Upper lobe of left lung (tissue), 6 donors: ENCODE measurements around the gene ILF2. TPM values are rescaled to one million over a fixed set of nuclear protein-coding genes. Genes with fewer than 3 reads are reported as not detected.

Experiments used
- ATAC-seq, 2 donors: fragments of 200-7000 bp; cut with Tn5 transposase; one replicate each; pipeline ENCODE4 v1.9.1; 2022; ENCODE audit warnings: mild to moderate bottlenecking in 2 of 2, moderate library complexity in 2 of 2; ENCODE audit not compliant: low FRiP score in 2 of 2
- DNase-seq, 2 donors: peaks; one replicate each; pipeline ENCODE4 v3.0.0-alpha.2; 2019 to 2020
- H3K27ac ChIP-seq, 4 donors: fragments of 200-600 bp; sonication (generic); one replicate each; pipeline ENCODE4 v1.5.1; 2016 to 2019
- H3K27me3 ChIP-seq, 4 donors: fragments of 200-600 bp; sonication (generic); one replicate each; pipeline ENCODE4 v1.5.1; 2017 to 2019
- H3K36me3 ChIP-seq, 4 donors: fragments of 200-600 bp; sonication (generic); one replicate each; pipeline ENCODE4 v1.5.1; 2016 to 2019
- H3K4me1 ChIP-seq, 4 donors: fragments of 200-600 bp; sonication (generic); one replicate each; pipeline ENCODE4 v1.5.1; 2018 to 2019
- H3K4me3 ChIP-seq, 4 donors: fragments of 200-600 bp; sonication (generic); one replicate each; pipeline ENCODE4 v1.5.1; 2017 to 2019; ENCODE audit warnings: mild to moderate bottlenecking in 2 of 4, moderate library complexity in 1 of 4
- H3K9me3 ChIP-seq, 4 donors: fragments of 200-600 bp; sonication (generic); one replicate each; pipeline ENCODE4 v1.5.1; 2018 to 2019
- CTCF ChIP-seq, 6 experiments: fragments of 450-650 bp in 4 of 6; fragments of 200-600 bp in 2 of 6; sonication (generic) in 2 of 6; IDR thresholded peaks; one replicate each; pipeline ENCODE4 v1.5.1; 2016 to 2019; ENCODE audit warnings: antibody characterized with exemption in 6 of 6
- EP300 ChIP-seq, 4 donors: sonication (generic); formaldehyde crosslinking; IDR thresholded peaks; one replicate each; pipeline ENCODE4 v1.5.1; 2017; ENCODE audit warnings: antibody characterized with exemption in 4 of 4, control low read depth in 2 of 4
- POLR2A ChIP-seq, 4 donors: fragments of 450-650 bp; IDR thresholded peaks; one replicate each; pipeline ENCODE4 v1.5.1; 2016 to 2017; ENCODE audit warnings: antibody characterized with exemption in 4 of 4, mild to moderate bottlenecking in 2 of 4
- POLR2AphosphoS5 ChIP-seq, 2 donors: sonication (generic); formaldehyde crosslinking; IDR thresholded peaks; one replicate each; pipeline ENCODE4 v1.5.1; 2017; ENCODE audit warnings: antibody characterized with exemption in 2 of 2
- WGBS, 2 donors: methylation state at CpG; one replicate each; pipeline ENCODE4 v1.1.5; 2017 to 2018; 5-methylcytosine and 5-hydroxymethylcytosine counted together
- total RNA-seq, 6 donors: library from RNA; depleted of rRNA in 4 of 6; stranded (reverse); fragments of >200 nt in 4 of 6; gene quantifications; one replicate each; pipeline versions ENCODE4 v1.1.0 to v1.2.1, GENCODE V29; 2016 to 2021
- donor health status: DM: no; HTN: no; CAD: no; lungs with moderate emphysema.
- donor health status: DM: no; HTN: yes; CAD: no; lungs with severe emphysema.

ILF2 gene
- total RNA-seq, 6 donors from 2014 or later = 21.0 to 120 (median 75.8) TPM

DNA sequence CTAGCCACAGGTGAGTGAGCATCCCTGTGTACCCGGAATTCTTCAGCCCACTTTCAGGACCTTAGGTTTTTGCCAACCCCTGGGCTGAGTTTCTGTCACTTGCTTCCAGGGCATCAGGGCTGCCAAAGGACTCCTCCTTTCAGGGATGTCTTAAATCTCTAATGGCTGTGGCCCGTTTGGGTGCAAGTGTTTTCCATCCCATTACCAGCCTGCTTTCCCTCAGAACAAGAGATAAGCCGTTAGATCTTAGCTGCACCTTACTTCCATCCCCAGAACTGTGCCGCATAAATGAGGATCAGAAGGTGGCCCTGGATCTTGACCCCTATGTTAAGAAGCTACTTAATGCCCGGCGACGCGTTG is 11.6 kb downstream of the ILF2 start:
- no peak for ATAC-seq
- DNase-seq = no peak
- 35 to 45% methylated on average over 7 to 8 of the region's 8 CpGs for WGBS, 2 donors
- Histone ChIP-seq H3K27me3 (no peaks in the 10 kb centered on the region), H3K27ac (peak overlapping the region; percentile 92 to 99 (median 94)), H3K4me1 (peaks cover 8 to 18% (median 13%) of the 10 kb centered on the region in 4 donors), H3K4me3 (peak overlapping the region; percentile 48 to 95 (median 77)), H3K9me3 (no peaks in the 10 kb centered on the region), H3K36me3 (peaks cover 21 to 37% (median 33%) of the 10 kb centered on the region in 4 donors)
- TF ChIP-seq CTCF (IDR thresholded peaks at IDR 0.05) = no peak
- TF ChIP-seq POLR2A (IDR thresholded peaks at IDR 0.05) = no peak
- TF ChIP-seq EP300 (IDR thresholded peaks at IDR 0.05) = no peak
- no peak for TF ChIP-seq POLR2AphosphoS5 (IDR thresholded peaks at IDR 0.05)

DNA sequence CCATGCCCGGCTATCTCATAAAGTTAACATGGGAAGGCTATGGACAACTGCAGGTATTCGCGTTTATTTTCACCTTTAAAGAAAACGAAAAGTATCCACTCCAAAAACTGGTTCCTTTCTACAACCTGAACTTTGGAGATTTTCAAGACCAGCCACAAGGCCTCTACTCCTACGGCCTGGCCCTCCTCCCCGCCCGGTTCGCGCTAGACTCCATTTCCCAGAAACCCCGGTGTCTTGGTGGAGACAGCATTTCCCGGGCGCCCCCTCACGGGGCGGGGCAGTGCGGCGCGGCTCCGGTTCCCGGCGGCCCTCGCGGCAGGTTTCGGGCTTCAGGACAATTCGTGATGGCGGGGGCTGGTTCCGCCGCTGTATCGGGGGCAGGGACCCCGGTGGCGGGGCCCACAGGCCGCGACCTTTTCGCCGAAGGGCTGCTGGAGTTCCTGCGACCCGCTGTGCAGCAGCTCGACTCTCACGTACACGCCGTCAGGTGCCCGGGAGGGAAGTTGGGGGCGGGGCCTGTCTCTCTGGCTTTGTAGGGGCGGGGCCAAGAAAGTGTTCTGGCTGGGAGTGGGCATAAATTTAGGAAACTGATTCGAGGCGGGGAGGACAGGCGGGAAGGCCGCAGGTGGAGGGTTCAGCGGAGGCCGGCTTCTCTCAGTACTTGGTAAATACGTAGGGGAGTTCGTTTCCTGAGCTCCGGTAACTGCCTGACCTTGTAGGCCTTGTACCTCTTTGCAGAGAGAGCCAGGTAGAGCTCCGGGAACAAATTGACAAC is 12.2 kb downstream of the ILF2 start, which contains the start of gene SNAPIN:
Gene SNAPIN (plus strand): TSS at position 304 of the 775 bp plus-strand sequence. CDS start 41 bp downstream, at position 345.
- peak; percentile 93 to 98 for DNase-seq
- H3K4me1 ChIP-seq = peaks cover 8 to 18% (median 13%) of the 10 kb centered on the region in 4 donors
- H3K9me3 ChIP-seq = no peaks in the 10 kb centered on the region
- 3 to 10% methylated on average over 10 to 51 of the region's 53 CpGs for WGBS, 2 donors
- TF ChIP-seq POLR2A (IDR thresholded peaks at IDR 0.05) = peak in 3 of 4 donors; percentile 35 to 83 (median 47)
- TF ChIP-seq POLR2AphosphoS5 (IDR thresholded peaks at IDR 0.05) = peak; percentile 82 to 83
- TF ChIP-seq CTCF (IDR thresholded peaks at IDR 0.05) = peak in 3 of 6 experiments; percentile 19 to 23 (median 20)
- TF ChIP-seq EP300 (IDR thresholded peaks at IDR 0.05) = peak in 1 of 4 donors; percentile 66
- H3K27me3 ChIP-seq = no peaks in the 10 kb centered on the region
- peak within 1 kb of the TSS; percentile 92 to 99 (median 94) for H3K27ac ChIP-seq
- peak within 1 kb of the TSS; percentile 48 to 95 (median 77) for H3K4me3 ChIP-seq
- H3K36me3 ChIP-seq = peaks cover 15 to 31% (median 29%) of the 10 kb centered on the region in 4 donors
- ATAC-seq = peak; percentile 97 to 99

DNA sequence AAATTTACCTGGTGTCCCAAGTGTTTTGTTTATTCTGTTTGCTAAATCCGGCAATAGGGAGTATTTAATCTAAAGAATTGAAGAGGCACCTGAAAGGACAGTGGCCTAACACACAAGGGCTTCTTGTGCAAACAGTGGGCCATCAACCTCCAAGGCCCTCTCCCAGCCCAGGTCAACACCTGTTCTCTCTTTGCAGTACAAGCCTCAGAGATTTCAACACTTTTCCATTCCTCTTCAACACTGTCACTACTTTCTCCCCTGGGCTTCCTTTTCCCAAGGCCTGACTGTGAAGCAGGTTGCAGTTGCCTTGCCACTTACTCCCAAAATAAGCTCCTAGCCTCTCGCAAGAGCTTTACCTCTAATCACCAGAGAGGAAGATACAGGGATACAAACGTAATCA is 15.5 kb downstream of the ILF2 start:
- no peaks in the 10 kb centered on the region for H3K36me3 ChIP-seq
- no peak for TF ChIP-seq POLR2A (IDR thresholded peaks at IDR 0.05)
- TF ChIP-seq POLR2AphosphoS5 (IDR thresholded peaks at IDR 0.05) = no peak
- no peak for TF ChIP-seq CTCF (IDR thresholded peaks at IDR 0.05)
- no peak for TF ChIP-seq EP300 (IDR thresholded peaks at IDR 0.05)
- WGBS, 2 donors = 59 to 82% methylated on average over 3 of the region's 3 CpGs
- no peak overlapping the region for H3K4me3 ChIP-seq
- ATAC-seq (no peak), DNase-seq (peak in 1 of 2 donors; percentile 69)
- H3K4me1 ChIP-seq = peaks cover 15 to 28% (median 21%) of the 10 kb centered on the region in 4 donors
- no peaks in the 10 kb centered on the region for H3K27me3 ChIP-seq
- H3K9me3 ChIP-seq = no peaks in the 10 kb centered on the region
- H3K27ac ChIP-seq = peak overlapping the region in 2 of 4 donors; percentile 44 to 68

DNA sequence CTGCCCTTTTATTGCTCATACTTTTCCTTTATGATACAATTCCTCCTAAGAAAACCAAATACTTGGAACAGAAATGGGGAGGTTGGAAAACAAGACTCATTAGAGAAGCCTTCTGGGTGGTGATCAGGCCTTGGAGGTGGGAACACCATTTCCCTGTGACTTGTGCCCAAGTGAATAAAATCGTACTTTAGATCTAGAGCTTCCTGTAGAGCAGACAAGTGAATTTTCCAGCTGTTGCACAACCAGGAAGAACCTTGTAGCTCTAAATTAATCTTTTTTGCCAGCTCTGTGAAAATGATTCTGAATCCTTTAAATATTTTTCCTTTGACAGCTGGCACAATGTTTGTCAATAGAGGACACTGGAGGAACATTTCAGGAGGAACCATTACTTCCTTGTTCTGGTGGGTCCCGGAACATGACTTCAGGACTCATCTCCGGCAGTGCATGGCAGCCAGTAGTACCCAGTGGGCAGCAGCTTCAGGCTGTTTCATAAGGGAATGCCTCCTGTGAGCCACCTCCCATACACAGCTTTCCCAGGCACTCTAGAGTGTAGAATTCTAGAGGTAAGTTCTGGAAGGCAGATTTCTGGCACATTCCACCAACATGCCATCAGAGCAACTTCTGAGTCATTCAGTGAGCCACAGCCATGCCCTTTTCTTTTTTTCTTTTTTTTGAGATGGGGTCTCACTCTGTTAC is 17.8 kb downstream of the ILF2 start:
- no peak overlapping the region for H3K4me3 ChIP-seq
- TF ChIP-seq POLR2A (IDR thresholded peaks at IDR 0.05) (no peak), EP300 (IDR thresholded peaks at IDR 0.05) (no peak), POLR2AphosphoS5 (IDR thresholded peaks at IDR 0.05) (no peak), CTCF (IDR thresholded peaks at IDR 0.05) (no peak)
- H3K36me3 ChIP-seq = no peaks in the 10 kb centered on the region
- ATAC-seq (peak; percentile 58 to 79), DNase-seq (peak in 1 of 2 donors; percentile 56)
- 31 to 63% methylated on average over 3 of the region's 3 CpGs for WGBS, 2 donors
- H3K9me3 ChIP-seq = no peaks in the 10 kb centered on the region
- peak overlapping the region; percentile 32 to 74 (median 66) for H3K27ac ChIP-seq
- H3K27me3 ChIP-seq = no peaks in the 10 kb centered on the region
- peaks cover 6 to 17% (median 9%) of the 10 kb centered on the region in 4 donors for H3K4me1 ChIP-seq
